Astrocyte (in vitro differentiated cells and primary cell): ENCODE data around the gene CRIM1.

Experiments used
- CTCF ChIP-seq: IDR thresholded peaks from 2 replicates; pipeline ENCODE4 v1.5.1; 2011; ENCODE audit warnings: low read depth, mild to moderate bottlenecking, inconsistent platforms, low read length, moderate library complexity; ENCODE audit not compliant: insufficient read depth
- EZH2 ChIP-seq: IDR thresholded peaks from 2 replicates; pipeline ENCODE4 v1.6.1; 2012; ENCODE audit warnings: mild to moderate bottlenecking, low read length, inconsistent platforms; ENCODE audit not compliant: insufficient read depth

- no peak for TF ChIP-seq CTCF
- no peak for TF ChIP-seq EZH2
Observed at GRCh38 chr2:36469106-36469477, 113.5 kb downstream of the CRIM1 start.
